IMR-90 (cell line): ENCODE measurements around the gene INHBE. TPM values are rescaled to one million over a fixed set of nuclear protein-coding genes. Genes with fewer than 3 reads are reported as not detected.

ENCODE experiments used
- ATAC-seq: fragments of 200-7000 bp; cut with Tn5 transposase; 2 replicates; pipeline ENCODE4 v1.9.1; 2020; ENCODE audit warnings: low read depth, mild to moderate bottlenecking, moderate library complexity
- Bru-seq: library from RNA; stranded (reverse); fragments of 400-500 nt; gene quantifications from one replicate; lab custom pipeline; 2021; lab: Mats Ljungman, UMichigan
- BruChase-seq, 2 experiments: library from RNA; stranded (reverse); fragments of 400-500 nt; gene quantifications; one replicate each; lab custom pipeline; 2021; lab: Mats Ljungman, UMichigan
- BruUV-seq: library from RNA; stranded (reverse); fragments of 400-500 nt; replicated peaks from 2 replicates; lab custom pipeline; 2021; lab: Mats Ljungman, UMichigan
- CTCF ChIA-PET: fragments of 300-600 bp; formaldehyde crosslinking; extraction: SDS; loops from one replicate; lab custom pipeline; 2021; ENCODE audit warnings: antibody characterized with exemption; lab: Yijun Ruan, JAX
- POLR2A ChIA-PET: fragments of 300-600 bp; sonication (Branson Sonifier 250); formaldehyde crosslinking; loops from one replicate; lab custom pipeline; 2022; ENCODE audit warnings: antibody characterized with exemption; ENCODE audit not compliant: unreplicated experiment; lab: Charles Lee
- DNase-seq: peaks from one replicate; pipeline ENCODE4 v3.0.0; 2013
- H2AFZ ChIP-seq: replicated peaks from 2 replicates; pipeline ENCODE3; 2013; ENCODE audit warnings: low read length, mild to moderate bottlenecking; ENCODE audit not compliant: poor library complexity
- H2AK5ac ChIP-seq: 2 replicates; pipeline ENCODE4 v1.6.1; 2013; ENCODE audit warnings: low read depth, low read length, inconsistent platforms
- H2AK9ac ChIP-seq: replicated peaks from 2 replicates; pipeline ENCODE3; 2013; ENCODE audit warnings: mild to moderate bottlenecking, low read depth, low read length, moderate library complexity; ENCODE audit not compliant: poor library complexity
- H2BK120ac ChIP-seq: 2 replicates; pipeline ENCODE4 v1.6.1; 2013; ENCODE audit warnings: low read depth, low read length, inconsistent platforms
- H2BK15ac ChIP-seq: 3 replicates; pipeline ENCODE4 v1.6.1; 2013; ENCODE audit warnings: low read depth, low read length, inconsistent platforms
- H2BK20ac ChIP-seq: 2 replicates; pipeline ENCODE4 v1.6.1; 2013; ENCODE audit warnings: low read depth, mild to moderate bottlenecking, inconsistent platforms, low read length, moderate library complexity
- H2BK5ac ChIP-seq: 2 replicates; pipeline ENCODE4 v1.6.1; 2013; ENCODE audit warnings: mild to moderate bottlenecking, low read depth, low read length, inconsistent platforms; ENCODE audit not compliant: poor library complexity, severe bottlenecking
- H3K14ac ChIP-seq: replicated peaks from 2 replicates; pipeline ENCODE4 v1.6.1; 2013; ENCODE audit warnings: low read depth, low read length, inconsistent platforms
- H3K18ac ChIP-seq: 2 replicates; pipeline ENCODE4 v1.6.1; 2013; ENCODE audit warnings: low read depth, low read length, control low read depth
- H3K23ac ChIP-seq: 2 replicates; pipeline ENCODE4 v1.6.1; 2013; ENCODE audit warnings: low read depth, low read length, inconsistent platforms
- H3K27ac ChIP-seq: 2 replicates; pipeline ENCODE4 v1.5.1; 2013; ENCODE audit warnings: mild to moderate bottlenecking, control low read depth, low read length; ENCODE audit not compliant: insufficient read depth
- H3K27me3 ChIP-seq: 2 replicates; pipeline ENCODE4 v1.6.1; 2013; ENCODE audit warnings: low read length; ENCODE audit not compliant: control insufficient read depth, insufficient read depth
- H3K36me3 ChIP-seq: 2 replicates; pipeline ENCODE4 v1.6.1; 2013; ENCODE audit warnings: low read length, mixed read lengths; ENCODE audit not compliant: control insufficient read depth, insufficient read depth
- H3K4ac ChIP-seq: 2 replicates; pipeline ENCODE4 v1.6.1; 2013; ENCODE audit warnings: low read depth, low read length, inconsistent platforms
- H3K4me1 ChIP-seq: 2 replicates; pipeline ENCODE4 v1.6.1; 2013; ENCODE audit warnings: low read length, mixed read lengths; ENCODE audit not compliant: control insufficient read depth, insufficient read depth
- H3K4me2 ChIP-seq: 2 replicates; pipeline ENCODE4 v1.6.1; 2013; ENCODE audit warnings: low read depth, mild to moderate bottlenecking, control low read depth, low read length, moderate library complexity
- H3K4me3 ChIP-seq: 2 replicates; pipeline ENCODE4 v1.5.1; 2013; ENCODE audit warnings: low read depth, mild to moderate bottlenecking, control low read depth, low read length, moderate library complexity; ENCODE audit not compliant: insufficient read depth
- H3K56ac ChIP-seq: 2 replicates; pipeline ENCODE4 v1.6.1; 2013; ENCODE audit warnings: low read length, inconsistent platforms; ENCODE audit not compliant: insufficient read depth; ENCODE audit errors: extremely low read depth
- H3K79me1 ChIP-seq, 2 experiments: 2 replicates each; pipeline ENCODE4 v1.6.1; 2013; ENCODE audit warnings: low read length in 2 of 2, inconsistent platforms in 1 of 2, low read depth in 1 of 2
- H3K9ac ChIP-seq: 2 replicates; pipeline ENCODE4 v1.6.1; 2013; ENCODE audit warnings: low read depth, low read length, control low read depth
- H3K9me1 ChIP-seq: 2 replicates; pipeline ENCODE4 v1.6.1; 2013; ENCODE audit warnings: low read length, inconsistent platforms; ENCODE audit not compliant: insufficient read depth
- H3K9me3 ChIP-seq: 2 replicates; pipeline ENCODE4 v1.6.1; 2013; ENCODE audit warnings: low read length; ENCODE audit not compliant: control insufficient read depth, insufficient read depth
- H4K20me1 ChIP-seq: 2 replicates; pipeline ENCODE4 v1.6.1; 2013; ENCODE audit warnings: low read length, inconsistent platforms; ENCODE audit not compliant: insufficient read depth
- H4K5ac ChIP-seq: 2 replicates; pipeline ENCODE4 v1.6.1; 2013; ENCODE audit warnings: mild to moderate bottlenecking, low read depth, low read length, control low read depth
- H4K8ac ChIP-seq, 2 experiments: 2 replicates each; pipeline ENCODE4 v1.6.1; 2013; ENCODE audit warnings: low read depth in 2 of 2, low read length in 2 of 2, control low read depth in 1 of 2, inconsistent platforms in 1 of 2
- H4K91ac ChIP-seq: 2 replicates; pipeline ENCODE4 v1.6.1; 2013; ENCODE audit warnings: low read depth, low read length, inconsistent platforms; ENCODE audit not compliant: insufficient read depth
- BHLHE40 ChIP-seq: fragments of 150-350 bp; IDR thresholded peaks from 2 replicates; pipeline ENCODE4 v1.6.1; 2016; ENCODE audit warnings: mild to moderate bottlenecking, low read depth, low read length
- CEBPB ChIP-seq: IDR thresholded peaks from 2 replicates; pipeline ENCODE4 v1.6.1; 2012; ENCODE audit warnings: low read depth, low read length, improper control_type of control experiment
- CHD1 ChIP-seq: IDR thresholded peaks from 2 replicates; pipeline ENCODE4 v1.6.1; 2012; ENCODE audit warnings: low read depth, low read length, improper control_type of control experiment
- FOS ChIP-seq: fragments of 150-350 bp; IDR thresholded peaks from 2 replicates; pipeline ENCODE4 v1.6.1; 2016; ENCODE audit warnings: low read depth, low read length
- MAZ ChIP-seq: IDR thresholded peaks from 2 replicates; pipeline ENCODE4 v1.6.1; 2012; ENCODE audit warnings: low read depth, mild to moderate bottlenecking, low read length, improper control_type of control experiment, moderate library complexity, borderline replicate concordance
- RCOR1 ChIP-seq: IDR thresholded peaks from 2 replicates; pipeline ENCODE4 v1.6.1; 2012; ENCODE audit warnings: mild to moderate bottlenecking, low read length, improper control_type of control experiment; ENCODE audit not compliant: insufficient replicate concordance
- USF2 ChIP-seq: fragments of 150-350 bp; IDR thresholded peaks from 2 replicates; pipeline ENCODE4 v1.6.1; 2017; ENCODE audit warnings: mild to moderate bottlenecking, antibody characterized with exemption, low read length, low read depth
- WGBS, 2 experiments: methylation state at CpG; one replicate each; pipeline versions ENCODE4 v1.1.5 to v1.1.7; 2013; ENCODE audit warnings: missing lambda C conversion rate in 2 of 2; ENCODE audit not compliant: insufficient read length in 1 of 2; ENCODE audit errors: extremely low coverage in 2 of 2; 5-methylcytosine and 5-hydroxymethylcytosine counted together
- dilution Hi-C: fragments of 300-500 bp; cut with HindIII; formaldehyde crosslinking; loops from one replicate; pipeline ENCODE4 v1.14.3; 2018; ENCODE audit warnings: low sequenced_read_pairs; ENCODE audit not compliant: unreplicated experiment
- in situ Hi-C: fragments of 300-500 bp; cut with MboI; formaldehyde crosslinking; loops from 3 replicates; pipeline ENCODE4 v1.14.3; 2019; ENCODE audit warnings: low sequenced_read_pairs, inconsistent platforms, mixed read lengths
- intact Hi-C: fragments of 100-400 bp; cut with micrococcal nuclease; formaldehyde crosslinking; loops from 2 replicates; pipeline ENCODE4 v1.10.0; 2022
- long read RNA-seq: library from polyadenylated mRNA; unstranded; transcript quantifications from one replicate; pipeline ENCODE4 v2.0.0, GENCODE V29; 2021; ENCODE audit not compliant: unreplicated experiment
- polyA plus RNA-seq, 3 experiments: library from polyadenylated mRNA; depleted of rRNA; stranded (reverse); fragments of >200 nt; gene quantifications; 2 replicates each; pipeline ENCODE4 v1.2.3, GENCODE V29; 2012; ENCODE audit warnings: low replicate concordance in 1 of 3
- total RNA-seq: library from RNA; depleted of rRNA; stranded (reverse); fragments of >200 nt; gene quantifications from 2 replicates; pipeline ENCODE4 v1.2.3, GENCODE V29; 2012; rRNA removed

INHBE gene
- total RNA-seq: 0.56 and 0.90 TPM in 2 replicates
- polyA plus RNA-seq (2012; rRNA removed): 1.2 and 1.7 TPM in 2 replicates
- 1.1 and 3.8 TPM in 2 replicates for polyA plus RNA-seq (2012; cell fraction: cytosol; rRNA removed)
- 1.0 and 1.4 TPM in 2 replicates for polyA plus RNA-seq (2012; cell fraction: nucleus; rRNA removed; ENCODE audit: low replicate concordance)
- Bru-seq, nascent RNA: percentile 35 among the genes with signal in this experiment
- BruChase-seq, experiment 1, labeled RNA remaining after a 6-hour chase: percentile 40 among the genes with signal in this experiment
- BruChase-seq, experiment 2, labeled RNA remaining after a 2-hour chase: percentile 39 among the genes with signal in this experiment
- long read RNA-seq, partial matches to known transcripts: 0 of 1 reads
- long read RNA-seq, other reads (novel, unspliced or antisense): 0 of 1 reads

- WGBS, 2 experiments: 83% methylated on average over 1 of the region's 10 CpGs; no CpG with 5 or more reads in 1 of the 2 experiments
- H4K8ac ChIP-seq: peak within 1 kb of the TSS; percentile 83 to 96
- H2AFZ ChIP-seq: peak within 1 kb of the TSS; percentile 84
- H2BK15ac ChIP-seq: peak within 1 kb of the TSS; percentile 96; the same call in 2 of the 3 replicates
- peak within 1 kb of the TSS; percentile 99 for H2AK5ac ChIP-seq
- H3K4me3 ChIP-seq: no peak within 1 kb of the TSS
- DNase-seq: peak; percentile 96
- ChIA-PET POLR2A (interaction anchor here (0.6 to 1.4 kb wide), 3 partner anchors 120 to 215 kb away, joined by 3 to 13 read pairs (median 4); no protein-coding TSS in a partner anchor), CTCF (interaction anchor here (0.7 to 1.4 kb wide), 5 partner anchors 13 to 190 kb away, joined by 3 to 5 read pairs (median 3); no protein-coding TSS in a partner anchor)
- ATAC-seq: peak; percentile 50
- TF ChIP-seq CEBPB: peak; percentile 96
- peak; percentile 79; the same call in 1 of the 2 replicates for TF ChIP-seq MAZ
- TF ChIP-seq RCOR1: peak; percentile 43
- TF ChIP-seq USF2: no peak
- peak; percentile 11; the same call in 1 of the 2 replicates for TF ChIP-seq BHLHE40
- TF ChIP-seq CHD1: no peak
- 0 out of 2 replicates have a peak, but pooled peaks have one; percentile 41 for TF ChIP-seq FOS
- H3K4me2 ChIP-seq: peak within 1 kb of the TSS; percentile 33; the same call in 1 of the 2 replicates
- H3K4me1 ChIP-seq: peaks cover 36% of the 10 kb centered on the region
- no peaks in the 10 kb centered on the region for H4K20me1 ChIP-seq
- dilution Hi-C loops (no loop called here), in situ Hi-C loops (loop anchor here (5.0 kb wide), 2 partner anchors 142 to 187 kb away; no protein-coding TSS in a partner anchor), intact Hi-C loops (loop anchor here (5.0 kb wide), 2 partner anchors 82 to 238 kb away; partner anchors contain the start of gene OS9)
- H2BK20ac ChIP-seq: peak within 1 kb of the TSS; percentile 89
- H2BK5ac ChIP-seq: peak within 1 kb of the TSS; percentile 73
- peak within 1 kb of the TSS; percentile 84 for H3K56ac ChIP-seq
- peak within 1 kb of the TSS; percentile 51; the same call in 1 of the 2 replicates for H4K5ac ChIP-seq
- H3K9ac ChIP-seq: peak within 1 kb of the TSS; percentile 48
- peaks cover 28% of the 10 kb centered on the region for H3K9me1 ChIP-seq
- peak within 1 kb of the TSS; percentile 22 for H3K18ac ChIP-seq
- BruUV-seq: no TSS peak
- H3K27ac ChIP-seq: peak within 1 kb of the TSS; percentile 73
- no peaks in the 10 kb centered on the region for H3K9me3 ChIP-seq
- peak within 1 kb of the TSS; percentile 94 for H3K23ac ChIP-seq
- no peaks in the 10 kb centered on the region for H3K27me3 ChIP-seq
- H3K4ac ChIP-seq: peak within 1 kb of the TSS; percentile 97
- peaks cover 0 to 16% of the 10 kb centered on the region in 2 experiments; a peak in 1 of 4 replicates for H3K79me1 ChIP-seq
- peak within 1 kb of the TSS; percentile 92 for H2AK9ac ChIP-seq
- H3K36me3 ChIP-seq: no peaks in the 10 kb centered on the region
- H4K91ac ChIP-seq: peak within 1 kb of the TSS; percentile 99
- peak within 1 kb of the TSS; percentile 91 for H3K14ac ChIP-seq
- peak within 1 kb of the TSS; percentile 97 for H2BK120ac ChIP-seq
Observed at GRCh38 chr12:57454566-57455373, at the start of gene INHBE. TSS of gene INHBE (plus strand) at chr12:57455307. CDS start at chr12:57455537, 230 bp downstream.
